Right kidney (tissue), 1 donor: ENCODE results near the gene LAX1.
A peak's percentile ranks its signal among the peaks of the same experiment; 100 is the strongest.
"Not testable (repeated sequence)": the region's sequence is repeated elsewhere in the genome, so short reads cannot be mapped to it uniquely, and the experiment has no call there.

ENCODE experiments used
- DNase-seq: peaks from one replicate; pipeline ENCODE4 v3.0.0-alpha.2; 2016

LAX1 gene

GRCh38 chr1:203768256-203768655, 3.3 kb downstream of the LAX1 start:
- no peak for DNase-seq

- DNase-seq: peak; percentile 43
These were observed 4.7 kb downstream of the LAX1 start for GRCh38 chr1:203769505-203770343.

GRCh38 chr1:203771901-203772301, 6.9 kb downstream of the LAX1 start:
- no peak for DNase-seq

- no peak for DNase-seq
These were observed 7.9 kb downstream of the LAX1 start for GRCh38 chr1:203772836-203773235.

- DNase-seq: no peak
These were observed 11.7 kb downstream of the LAX1 start for GRCh38 chr1:203776636-203777035.

GRCh38 chr1:203777596-203777995, 12.6 kb downstream of the LAX1 start:
- DNase-seq: no peak

- no peak for DNase-seq
These were observed 13.2 kb downstream of the LAX1 start for GRCh38 chr1:203778146-203778545.

GRCh38 chr1:203778789-203779188, 13.8 kb downstream of the LAX1 start:
- DNase-seq: no peak

GRCh38 chr1:203781962-203782361, 17.0 kb downstream of the LAX1 start:
- no peak for DNase-seq

GRCh38 chr1:203789966-203790365, 25.0 kb downstream of the LAX1 start:
- DNase-seq: no peak

GRCh38 chr1:203791498-203791897, 26.5 kb downstream of the LAX1 start:
- no peak for DNase-seq

- no peak for DNase-seq
These were observed 27.5 kb downstream of the LAX1 start for GRCh38 chr1:203792486-203792885.

- not testable (repeated sequence) for DNase-seq
These were observed 28.6 kb downstream of the LAX1 start for GRCh38 chr1:203793561-203793960.

GRCh38 chr1:203794764-203795440, 29.9 kb downstream of the LAX1 start:
- DNase-seq: no peak

GRCh38 chr1:203795441-203796235, 30.7 kb downstream of the LAX1 start, which contains the start of the genes ZBED6 and ZC3H11A:
TSS of gene ZBED6 (plus strand) at chr1:203795623. CDS start at chr1:203797523, 1,900 bp downstream.
TSS of gene ZC3H11A (plus strand) at chr1:203795623. CDS start at chr1:203817071, 21,448 bp downstream.
- peak; percentile 89 for DNase-seq

- DNase-seq: no peak
These were observed 31.2 kb downstream of the LAX1 start for GRCh38 chr1:203796236-203796605.

- DNase-seq: no peak
These were observed 32.2 kb downstream of the LAX1 start for GRCh38 chr1:203797216-203797615.

GRCh38 chr1:203797948-203798655, 33.1 kb downstream of the LAX1 start:
- DNase-seq: no peak

- no peak for DNase-seq
These were observed 34.2 kb downstream of the LAX1 start for GRCh38 chr1:203799157-203799556.

- DNase-seq: no peak
These were observed 35.0 kb downstream of the LAX1 start for GRCh38 chr1:203799971-203800370.

GRCh38 chr1:203805689-203806088, 40.7 kb downstream of the LAX1 start:
- DNase-seq: no peak

GRCh38 chr1:203807196-203807595, 42.2 kb downstream of the LAX1 start:
- DNase-seq: no peak
